HepG2 (cell line): ENCODE data around the gene CERT1. TPM values are rescaled to one million over a fixed set of nuclear protein-coding genes. Genes with fewer than 3 reads are reported as not detected.

Experiments
- ATAC-seq: fragments of 200-7000 bp; cut with Tn5 transposase; 3 replicates; pipeline ENCODE4 v1.9.1; 2020; ENCODE audit warnings: mild to moderate bottlenecking, moderate library complexity
- BruUV-seq: library from RNA; stranded (reverse); fragments of 400-500 nt; replicated peaks from 2 replicates; lab custom pipeline; 2021; lab: Mats Ljungman, UMichigan
- CTCF ChIA-PET: fragments of 300-600 bp; formaldehyde crosslinking; extraction: SDS; loops from one replicate; lab custom pipeline; 2021; ENCODE audit warnings: low total read pairs, inconsistent platforms, low intra/inter-chr PET ratio; lab: Yijun Ruan, JAX
- POLR2A ChIA-PET: fragments of 350-600 bp; sonication (Branson Sonifier 250); formaldehyde crosslinking; loops from one replicate; lab custom pipeline; 2020; ENCODE audit warnings: antibody characterized with exemption, inconsistent platforms; lab: Yijun Ruan, JAX
- DNase-seq: peaks from one replicate; pipeline ENCODE4 v3.0.0-alpha.2; 2015; ENCODE audit warnings: low spot score
- FAIRE-seq: peaks from 3 replicates; lab custom pipeline; 2011; peaks lifted over from hg19 to GRCh38; lab: Jason Lieb, UNC
- H2AFZ ChIP-seq: one replicate; pipeline ENCODE4 v1.6.1; 2011; ENCODE audit warnings: low read length, inconsistent platforms
- H3K27ac ChIP-seq: fragments of 300-600 bp; 3 replicates; pipeline ENCODE4 v1.8.0; 2011; ENCODE audit warnings: mixed run types, mild to moderate bottlenecking, mixed read lengths, low read length, inconsistent platforms; ENCODE audit not compliant: insufficient read depth; ENCODE audit errors: extremely low read length
- H3K27me3 ChIP-seq, 2 experiments: fragments of 200-600 bp in 1 of 2; 2 replicates in 1 of 2; 3 replicates in 1 of 2; pipeline versions ENCODE4 v1.6.0 to v1.8.0; 2011; ENCODE audit warnings: low read length in 2 of 2, mild to moderate bottlenecking in 2 of 2, moderate library complexity in 2 of 2, inconsistent platforms in 1 of 2; ENCODE audit not compliant: insufficient read depth in 2 of 2, control insufficient read depth in 1 of 2
- H3K36me3 ChIP-seq, 2 experiments: fragments of 200-600 bp in 1 of 2; replicated peaks in 1 of 2; 2 replicates in 1 of 2; 3 replicates in 1 of 2; pipeline versions ENCODE4 v1.5.1 to v1.8.0; 2011; ENCODE audit warnings: low read length in 2 of 2, inconsistent platforms in 1 of 2; ENCODE audit not compliant: insufficient read depth in 2 of 2, control insufficient read depth in 1 of 2
- H3K4me1 ChIP-seq: 2 replicates; pipeline ENCODE4 v1.5.1; 2012; ENCODE audit warnings: low read length, inconsistent platforms; ENCODE audit not compliant: insufficient read depth
- H3K4me2 ChIP-seq: 2 replicates; pipeline ENCODE4 v1.6.0; 2011; ENCODE audit warnings: low read depth, low read length, inconsistent platforms
- H3K4me3 ChIP-seq, 3 experiments: fragments of 200-600 bp in 1 of 3; sonication (generic), shearing (Covaris generic) in 1 of 3; replicated peaks in 1 of 3; 2 replicates each; pipeline ENCODE4 v1.5.1; 2011 to 2016; ENCODE audit warnings: low read length in 3 of 3, inconsistent platforms in 2 of 3, low read depth in 2 of 3, mild to moderate bottlenecking in 2 of 3, control low read depth in 1 of 3, mixed read lengths in 1 of 3; ENCODE audit not compliant: insufficient read depth in 1 of 3
- H3K79me2 ChIP-seq: one replicate; pipeline ENCODE4 v1.6.1; 2011; ENCODE audit warnings: low read length, inconsistent platforms; ENCODE audit not compliant: insufficient read depth
- H3K9ac ChIP-seq: 2 replicates; pipeline ENCODE4 v1.6.0; 2011; ENCODE audit warnings: mild to moderate bottlenecking, low read depth, low read length, inconsistent platforms; ENCODE audit not compliant: insufficient read depth
- H3K9me3 ChIP-seq: 2 replicates; pipeline ENCODE4 v1.5.1; 2012; ENCODE audit warnings: mild to moderate bottlenecking, low read length
- H4K20me1 ChIP-seq: 2 replicates; pipeline ENCODE4 v1.6.0; 2011; ENCODE audit warnings: inconsistent platforms, mild to moderate bottlenecking, low read length, moderate library complexity; ENCODE audit not compliant: insufficient read depth
- ARNTL ChIP-seq: sonication (generic); formaldehyde crosslinking; IDR thresholded peaks from 2 replicates; pipeline ENCODE4 v1.4.0; 2020; ENCODE audit warnings: mild to moderate bottlenecking, missing genetic modification reagents
- DZIP1 ChIP-seq: sonication (generic); formaldehyde crosslinking; IDR thresholded peaks from 2 replicates; pipeline ENCODE4 v1.5.0; 2020; ENCODE audit warnings: mild to moderate bottlenecking, missing genetic modification reagents
- GRHL1 ChIP-seq: sonication (generic); formaldehyde crosslinking; conservative IDR thresholded peaks from 2 replicates; pipeline ENCODE4 v1.8.0; 2022; ENCODE audit warnings: missing genetic modification reagents
- HES4 ChIP-seq: sonication (generic); formaldehyde crosslinking; IDR thresholded peaks from 2 replicates; pipeline ENCODE4 v1.9.0; 2021; ENCODE audit warnings: mild to moderate bottlenecking, missing genetic modification reagents, borderline replicate concordance
- MBNL3 ChIP-seq: fragments of 250-450 bp; sonication (Bioruptor Pico); conservative IDR thresholded peaks from 2 replicates; pipeline ENCODE4 v1.8.0; 2022; ENCODE audit warnings: mild to moderate bottlenecking, inconsistent platforms
- NBN ChIP-seq: fragments of 450-650 bp; conservative IDR thresholded peaks from 2 replicates; pipeline ENCODE4 v1.6.1; 2017
- PCBP1 ChIP-seq: fragments of 200-400 bp; formaldehyde crosslinking; IDR thresholded peaks from 2 replicates; pipeline ENCODE4 v1.6.1; 2017; ENCODE audit warnings: mild to moderate bottlenecking, low read depth, low read length, borderline replicate concordance
- PLRG1 ChIP-seq: fragments of 450-650 bp; conservative IDR thresholded peaks from 2 replicates; pipeline ENCODE4 v1.6.1; 2016
- SP4 ChIP-seq: sonication (generic); formaldehyde crosslinking; IDR thresholded peaks from 2 replicates; pipeline ENCODE4 v1.8.1; 2023; ENCODE audit warnings: mild to moderate bottlenecking, missing genetic modification reagents
- XBP1 ChIP-seq: sonication (generic); formaldehyde crosslinking; IDR thresholded peaks from 2 replicates; pipeline ENCODE4 v1.5.0; 2020; ENCODE audit warnings: missing genetic modification reagents
- ZBTB39 ChIP-seq: sonication (generic); formaldehyde crosslinking; IDR thresholded peaks from 2 replicates; pipeline ENCODE4 v1.5.0; 2020; ENCODE audit warnings: missing genetic modification reagents
- ZNF317 ChIP-seq: sonication (generic); formaldehyde crosslinking; IDR thresholded peaks from 2 replicates; pipeline ENCODE4 v1.5.0; 2020; ENCODE audit warnings: mild to moderate bottlenecking, missing genetic modification reagents
- ZNF329 ChIP-seq: sonication (generic); formaldehyde crosslinking; IDR thresholded peaks from 2 replicates; pipeline ENCODE4 v1.9.0; 2021; ENCODE audit warnings: low read depth, mild to moderate bottlenecking, missing genetic modification reagents
- ZNF552 ChIP-seq: sonication (generic); formaldehyde crosslinking; IDR thresholded peaks from 2 replicates; pipeline ENCODE4 v1.9.0; 2022; ENCODE audit warnings: missing genetic modification reagents, mild to moderate bottlenecking, borderline replicate concordance
- ZNF558 ChIP-seq: sonication (generic); formaldehyde crosslinking; IDR thresholded peaks from 2 replicates; pipeline ENCODE4 v1.9.0; 2022; ENCODE audit warnings: mild to moderate bottlenecking, missing genetic modification reagents, borderline replicate concordance
- ZNF614 ChIP-seq: IDR thresholded peaks from 2 replicates; pipeline ENCODE4 v1.6.1; 2018; ENCODE audit warnings: missing biosample characterization, missing genetic modification reagents, inconsistent platforms, borderline replicate concordance
- ZNF670 ChIP-seq: sonication (generic); formaldehyde crosslinking; IDR thresholded peaks from 2 replicates; pipeline ENCODE4 v1.8.0; 2022; ENCODE audit warnings: mild to moderate bottlenecking, missing genetic modification reagents, borderline replicate concordance
- ZNF780A ChIP-seq: sonication (generic); formaldehyde crosslinking; IDR thresholded peaks from 2 replicates; pipeline ENCODE4 v1.8.0; 2022; ENCODE audit warnings: mild to moderate bottlenecking, missing genetic modification reagents, moderate library complexity
- WGBS: methylation state at CpG from one replicate; pipeline ENCODE4 v1.1.6; 2017; ENCODE audit warnings: low lambda C conversion rate; 5-methylcytosine and 5-hydroxymethylcytosine counted together
- in situ Hi-C: cut with HindIII; loops from 2 replicates; pipeline ENCODE4 v1.10.0; 2017; ENCODE audit warnings: low pct_unique_long_range_greater_than_20kb; ENCODE audit not compliant: extremely low pct_ligation_motif_present
- intact Hi-C: fragments of 100-400 bp; cut with micrococcal nuclease; formaldehyde crosslinking; loops from one replicate; pipeline ENCODE4 v1.10.0; 2022; ENCODE audit not compliant: unreplicated experiment
- polyA plus RNA-seq, 8 experiments: library from polyadenylated mRNA; depleted of rRNA in 3 of 8; stranded (reverse) in 7 of 8; unstranded in 1 of 8; fragments of >200 nt; fragmentation: Illumina TruSeq in 4 of 8; extraction: Trizol in 4 of 8; gene quantifications; 2 replicates each; pipeline versions ENCODE4 v1.2.1 to v1.2.3, GENCODE V29; 2011 to 2016; ENCODE audit warnings: low read depth in 4 of 8, missing spikeins in 1 of 8, mixed read lengths in 1 of 8; ENCODE audit not compliant: insufficient read depth in 1 of 8
- total RNA-seq, 5 experiments: library from RNA; depleted of rRNA; stranded (reverse); fragments of >200 nt; fragmentation: Illumina TruSeq; extraction: Trizol; gene quantifications; 2 replicates each; pipeline ENCODE4 v1.2.3, GENCODE V29; 2016; ENCODE audit warnings: low read depth in 1 of 5

CERT1 gene
- total and polyA plus RNA-seq, 2 of the 13 experiments (the other 11 are each of a cell fraction or from before 2014, with no cell fraction given), result 8.2 to 12.7 TPM

- DNase-seq (no peak), FAIRE-seq (no peak), ATAC-seq (no peak)
- Histone ChIP-seq H3K36me3 (no peaks in the 10 kb centered on the region), H4K20me1 (0 out of 2 replicates have a peak, but pooled peaks cover under 1% of the 10 kb centered on the region), H3K9me3 (no peaks in the 10 kb centered on the region), H3K79me2 (peaks cover 4% of the 10 kb centered on the region), H2AFZ (no peak overlapping the region), H3K9ac (no peak overlapping the region), H3K4me2 (no peak overlapping the region), H3K27ac (no peak overlapping the region), H3K4me3 (no peak overlapping the region), H3K4me1 (no peaks in the 10 kb centered on the region), H3K27me3 (no peaks in the 10 kb centered on the region)
- ChIA-PET POLR2A (no interaction called here), CTCF (no interaction called here)
- in situ Hi-C loops, result no loop called here
- 100% methylated on average over 1 of the region's 1 CpG for WGBS
- intact Hi-C loops, result no loop called here
- BruUV-seq, result no TSS peak
- TF ChIP-seq PCBP1, result no peak
- TF ChIP-seq ZNF614, result no peak
- TF ChIP-seq ZBTB39 (CRISPR knock-in tag), result no peak
- TF ChIP-seq HES4 (CRISPR knock-in tag), result no peak
- TF ChIP-seq MBNL3 (CRISPR knock-in tag), result no peak
- TF ChIP-seq ZNF329 (CRISPR knock-in tag), result no peak
- no peak for TF ChIP-seq NBN
- TF ChIP-seq ZNF558, result no peak
- no peak for TF ChIP-seq ZNF317
- TF ChIP-seq ARNTL (CRISPR knock-in tag), result no peak
- no peak for TF ChIP-seq ZNF670 (CRISPR knock-in tag)
- TF ChIP-seq PLRG1, result no peak
- TF ChIP-seq SP4 (CRISPR knock-in tag), result no peak
- TF ChIP-seq ZNF780A (CRISPR knock-in tag), result no peak
- no peak for TF ChIP-seq GRHL1
- no peak for TF ChIP-seq DZIP1 (CRISPR knock-in tag)
- no peak for TF ChIP-seq ZNF552
- TF ChIP-seq XBP1 (CRISPR knock-in tag), result no peak
These were observed 26.8 kb upstream of the CERT1 start for GRCh38 chr5:75538211-75538610.
